AG04450 (cell line): ENCODE results near the gene XKR8. TPM values are rescaled to one million over a fixed set of nuclear protein-coding genes. Genes with fewer than 3 reads are reported as not detected.

Experiments
- CTCF ChIA-PET: fragments of 300-600, 350-600 bp; formaldehyde crosslinking; extraction: SDS; loops from one replicate; lab custom pipeline; 2022; ENCODE audit warnings: antibody characterized with exemption, inconsistent platforms; lab: Charles Lee
- POLR2A ChIA-PET: fragments of 350-600 bp; formaldehyde crosslinking; extraction: SDS; loops from one replicate; lab custom pipeline; 2021; ENCODE audit warnings: antibody characterized with exemption, inconsistent platforms; lab: Yijun Ruan, JAX
- DNase-seq: peaks from one replicate; pipeline ENCODE4 v3.0.0-alpha.2; 2011; ENCODE audit warnings: low read depth, low spot score
- H3K27ac ChIP-seq: one replicate; pipeline ENCODE4 v1.5.1; 2012; ENCODE audit warnings: low read depth, low read length, control low read depth
- H3K27me3 ChIP-seq: one replicate; pipeline ENCODE4 v1.6.0; 2012; ENCODE audit warnings: low read length; ENCODE audit not compliant: control insufficient read depth, insufficient read depth
- H3K4me3 ChIP-seq: 2 replicates; pipeline ENCODE4 v1.5.1; 2011; ENCODE audit warnings: mild to moderate bottlenecking, low read depth, low read length, control low read depth
- H3K9me3 ChIP-seq: 2 replicates; pipeline ENCODE4 v1.5.1; 2012; ENCODE audit warnings: low read length; ENCODE audit not compliant: control insufficient read depth, insufficient read depth
- CTCF ChIP-seq: IDR thresholded peaks from 2 replicates; pipeline ENCODE4 v1.5.1; 2011; ENCODE audit warnings: low read depth, low read length, control low read depth, inconsistent platforms
- polyA plus RNA-seq: library from polyadenylated mRNA; depleted of rRNA; stranded (reverse); fragments of >200 nt; gene quantifications from 2 replicates; pipeline ENCODE4 v1.2.3, GENCODE V29; 2011

The XKR8 gene
- polyA plus RNA-seq, 1 experiment = 7.9 TPM

- DNase-seq = peak; percentile 54
- H3K4me3 ChIP-seq = no peak overlapping the region
- POLR2A ChIA-PET = no interaction called here
- CTCF ChIA-PET = interaction anchor here (0.7 to 2.5 kb wide), 2 partner anchors 10 to 113 kb away, joined by 3 to 11 read pairs; no protein-coding TSS in a partner anchor
- H3K27ac ChIP-seq = peak overlapping the region; percentile 70
- H3K27me3 ChIP-seq = no peaks in the 10 kb centered on the region
- H3K9me3 ChIP-seq = no peaks in the 10 kb centered on the region; the same call in 1 of the 2 replicates
- no peak for TF ChIP-seq CTCF
Measured at GRCh38 chr1:27970401-27970800, 10.6 kb downstream of the XKR8 start.

DNA sequence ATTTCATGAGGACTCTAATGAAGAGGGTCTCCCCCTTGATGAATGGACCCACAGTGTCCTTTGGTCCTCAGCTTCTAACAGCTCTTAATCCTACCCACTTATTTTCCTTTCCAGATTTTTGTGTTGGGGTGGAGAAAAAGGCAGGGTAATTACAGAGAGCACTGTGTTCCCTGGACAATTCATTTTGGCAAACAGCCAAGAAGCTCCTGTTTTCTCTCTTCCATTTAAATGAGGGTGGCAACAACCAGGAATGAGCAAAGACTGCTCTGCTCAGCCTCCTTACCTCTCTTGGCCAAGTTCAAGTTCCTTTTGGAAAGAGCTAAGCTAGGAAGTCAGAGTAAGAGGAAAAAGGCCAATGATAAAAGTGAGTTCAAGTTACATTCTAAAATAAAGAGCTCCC is 11.9 kb downstream of the XKR8 start:
- no peak for TF ChIP-seq CTCF
- no peak overlapping the region for H3K27ac ChIP-seq
- H3K9me3 ChIP-seq = no peaks in the 10 kb centered on the region; the same call in 1 of the 2 replicates
- no peak for DNase-seq
- ChIA-PET POLR2A (interaction anchor here (1.0 kb wide), 1 partner anchor 17 kb away, joined by 3 read pairs; no protein-coding TSS in a partner anchor), CTCF (interaction anchor here (0.8 to 2.5 kb wide), 3 partner anchors 8 to 246 kb away, joined by 4 to 11 read pairs (median 11); no protein-coding TSS in a partner anchor)
- no peak overlapping the region for H3K4me3 ChIP-seq
- H3K27me3 ChIP-seq = no peaks in the 10 kb centered on the region

- ChIA-PET CTCF (interaction anchor here (0.8 to 2.5 kb wide), 3 partner anchors 8 to 247 kb away, joined by 4 to 11 read pairs (median 11); no protein-coding TSS in a partner anchor), POLR2A (interaction anchor here (1.0 kb wide), 1 partner anchor 17 kb away, joined by 3 read pairs; no protein-coding TSS in a partner anchor)
- Histone ChIP-seq H3K27ac (no peak overlapping the region), H3K9me3 (no peaks in the 10 kb centered on the region), H3K4me3 (no peak overlapping the region), H3K27me3 (no peaks in the 10 kb centered on the region)
- TF ChIP-seq CTCF = no peak
- no peak for DNase-seq
Measured at GRCh38 chr1:27972141-27972540, 12.4 kb downstream of the XKR8 start.

- POLR2A ChIA-PET = interaction anchor here (0.5 kb wide), 1 partner anchor 32 kb away, joined by 3 read pairs; no protein-coding TSS in a partner anchor
- H3K4me3 ChIP-seq = no peak overlapping the region
- CTCF ChIA-PET = interaction anchor here (0.7 to 1.0 kb wide), 3 partner anchors 22 to 138 kb away, joined by 3 to 11 read pairs (median 3); no protein-coding TSS in a partner anchor
- no peaks in the 10 kb centered on the region for H3K9me3 ChIP-seq
- DNase-seq = no peak
- TF ChIP-seq CTCF = no peak
- no peaks in the 10 kb centered on the region for H3K27me3 ChIP-seq
- H3K27ac ChIP-seq = no peak overlapping the region
Measured at GRCh38 chr1:27973771-27974416, 14.1 kb downstream of the XKR8 start.

- CTCF ChIA-PET = interaction anchor here (1.0 kb wide), 1 partner anchor 117 kb away, joined by 3 read pairs; no protein-coding TSS in a partner anchor
Measured at GRCh38 chr1:27974417-27974781, 14.6 kb downstream of the XKR8 start.

More at GRCh38 chr1:27974417-27974781, 14.6 kb downstream of the XKR8 start:
- Histone ChIP-seq H3K9me3 (no peaks in the 10 kb centered on the region), H3K27ac (no peak overlapping the region), H3K27me3 (no peaks in the 10 kb centered on the region), H3K4me3 (no peak overlapping the region)
- no peak for TF ChIP-seq CTCF
- DNase-seq = no peak
- POLR2A ChIA-PET = no interaction called here
